Measurements from ENCODE around the gene EXOC2.

DNA sequence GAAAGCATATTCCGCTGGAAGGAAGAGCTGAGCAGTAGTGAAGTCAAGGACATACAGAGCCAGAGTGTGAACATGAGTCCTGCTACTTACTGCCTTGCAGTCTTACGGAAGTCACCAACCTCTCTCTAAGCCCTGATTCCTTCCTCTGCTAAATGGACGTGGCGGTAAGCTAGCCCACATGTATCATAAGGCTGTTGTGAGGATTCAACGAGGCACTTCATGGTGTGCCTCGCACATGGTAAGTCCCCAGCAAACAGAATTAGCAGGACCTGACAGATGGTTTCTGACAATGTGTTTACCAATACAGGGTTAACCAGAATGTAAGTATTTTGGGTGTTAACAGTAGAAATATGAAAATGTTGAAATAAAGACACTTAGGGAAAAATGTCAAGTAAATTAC, 208.2 kb downstream of the EXOC2 start:
- TF ChIP-seq, protein P1, sequence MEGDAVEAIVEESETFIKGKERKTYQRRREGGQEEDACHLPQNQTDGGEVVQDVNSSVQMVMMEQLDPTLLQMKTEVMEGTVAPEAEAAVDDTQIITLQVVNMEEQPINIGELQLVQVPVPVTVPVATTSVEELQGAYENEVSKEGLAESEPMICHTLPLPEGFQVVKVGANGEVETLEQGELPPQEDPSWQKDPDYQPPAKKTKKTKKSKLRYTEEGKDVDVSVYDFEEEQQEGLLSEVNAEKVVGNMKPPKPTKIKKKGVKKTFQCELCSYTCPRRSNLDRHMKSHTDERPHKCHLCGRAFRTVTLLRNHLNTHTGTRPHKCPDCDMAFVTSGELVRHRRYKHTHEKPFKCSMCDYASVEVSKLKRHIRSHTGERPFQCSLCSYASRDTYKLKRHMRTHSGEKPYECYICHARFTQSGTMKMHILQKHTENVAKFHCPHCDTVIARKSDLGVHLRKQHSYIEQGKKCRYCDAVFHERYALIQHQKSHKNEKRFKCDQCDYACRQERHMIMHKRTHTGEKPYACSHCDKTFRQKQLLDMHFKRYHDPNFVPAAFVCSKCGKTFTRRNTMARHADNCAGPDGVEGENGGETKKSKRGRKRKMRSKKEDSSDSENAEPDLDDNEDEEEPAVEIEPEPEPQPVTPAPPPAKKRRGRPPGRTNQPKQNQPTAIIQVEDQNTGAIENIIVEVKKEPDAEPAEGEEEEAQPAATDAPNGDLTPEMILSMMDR (IDR thresholded peaks at IDR 0.05) = no peak
- TF ChIP-seq POLR2A (IDR thresholded peaks at IDR 0.05) = no peak
- TF ChIP-seq EP300 (IDR thresholded peaks at IDR 0.05) = no peak
- TF ChIP-seq POLR2AphosphoS5 (IDR thresholded peaks at IDR 0.05) = no peak
